Amygdala (tissue), 56 donors: ENCODE results near the gene PEX19.
A peak's percentile ranks its signal among the peaks of the same experiment; 100 is the strongest.
"Not testable (repeated sequence)": the region's sequence is repeated elsewhere in the genome, so short reads cannot be mapped to it uniquely, and the experiment has no call there.

Experiments
- DNase-seq, 56 donors: peaks; one replicate each; lab custom pipeline; 2025; lab: John Stamatoyannopoulos, UW

The PEX19 gene, protein sequence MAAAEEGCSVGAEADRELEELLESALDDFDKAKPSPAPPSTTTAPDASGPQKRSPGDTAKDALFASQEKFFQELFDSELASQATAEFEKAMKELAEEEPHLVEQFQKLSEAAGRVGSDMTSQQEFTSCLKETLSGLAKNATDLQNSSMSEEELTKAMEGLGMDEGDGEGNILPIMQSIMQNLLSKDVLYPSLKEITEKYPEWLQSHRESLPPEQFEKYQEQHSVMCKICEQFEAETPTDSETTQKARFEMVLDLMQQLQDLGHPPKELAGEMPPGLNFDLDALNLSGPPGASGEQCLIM

DNA sequence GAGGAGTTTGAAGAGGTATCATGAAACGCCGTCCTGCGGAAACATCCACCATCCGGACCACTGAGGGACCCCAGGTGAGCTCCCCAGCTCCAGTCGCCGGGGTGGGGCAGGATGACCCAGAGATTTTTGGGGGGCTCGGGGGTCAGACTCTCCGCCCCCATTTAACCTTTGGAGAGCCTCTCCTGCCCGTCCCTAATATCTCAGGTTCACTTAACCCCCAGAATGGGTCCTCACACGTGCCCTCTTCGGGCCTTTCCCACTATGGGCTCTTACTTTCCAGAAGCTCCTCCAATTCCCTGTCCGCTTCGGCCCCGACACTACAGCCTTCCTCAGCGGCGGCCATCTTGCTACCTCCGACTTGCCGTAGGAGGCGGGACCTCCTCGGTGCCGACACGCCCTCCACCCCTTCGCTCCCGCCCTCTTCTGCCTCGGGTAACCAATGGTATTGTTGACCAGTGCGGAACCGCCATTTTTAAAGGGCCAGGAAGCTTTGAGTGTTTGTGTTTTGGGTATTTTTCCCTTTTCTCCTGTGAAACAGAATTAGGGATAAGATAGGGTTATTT is at the start of gene PEX19:
TSS of gene PEX19 (minus strand) at position 352 of the 563 bp plus-strand sequence. CDS start at position 343, 9 bp downstream.
- peak; percentile 26 to 96 (median 87) for DNase-seq

DNA sequence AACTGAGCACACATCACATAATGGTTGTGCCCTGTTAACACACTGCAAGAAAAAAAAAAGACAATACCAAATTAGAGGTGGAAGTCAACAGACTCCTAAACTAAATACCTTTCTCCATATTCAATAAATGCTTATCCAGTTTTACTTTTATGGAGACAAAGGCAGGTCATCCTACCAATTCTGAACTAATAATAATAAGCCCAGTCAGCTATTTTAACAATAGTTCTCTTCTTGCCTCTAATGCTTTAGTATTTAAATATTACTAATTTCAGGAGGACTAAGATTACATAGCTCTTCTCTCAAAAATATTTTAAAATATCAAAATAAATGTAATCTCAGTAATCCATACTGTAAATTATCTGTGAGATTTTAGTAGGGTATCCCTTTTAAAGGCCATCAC is 47.6 kb upstream of the PEX19 start:
- no peak for DNase-seq

DNA sequence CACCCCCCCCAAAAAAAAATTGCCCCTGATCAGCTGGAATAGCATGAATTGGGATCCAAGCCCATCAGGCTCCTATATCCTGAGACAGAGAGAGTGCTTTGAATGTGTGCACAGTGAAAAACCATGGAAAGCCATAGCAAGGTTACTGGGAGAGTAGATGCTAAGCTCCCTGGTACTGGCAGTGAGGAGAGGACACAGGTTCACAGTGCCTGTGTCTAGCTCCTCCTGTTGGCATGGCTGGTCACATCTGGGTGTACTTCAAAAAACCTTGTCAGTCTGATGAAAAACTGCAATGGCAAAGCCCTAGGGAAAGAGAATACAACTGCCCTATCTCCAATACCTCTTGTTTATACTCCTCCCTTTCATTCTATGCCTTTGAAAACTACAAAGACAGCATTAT is 45.2 kb upstream of the PEX19 start:
- DNase-seq = peak in 1 of 56 donors; percentile 2

DNA sequence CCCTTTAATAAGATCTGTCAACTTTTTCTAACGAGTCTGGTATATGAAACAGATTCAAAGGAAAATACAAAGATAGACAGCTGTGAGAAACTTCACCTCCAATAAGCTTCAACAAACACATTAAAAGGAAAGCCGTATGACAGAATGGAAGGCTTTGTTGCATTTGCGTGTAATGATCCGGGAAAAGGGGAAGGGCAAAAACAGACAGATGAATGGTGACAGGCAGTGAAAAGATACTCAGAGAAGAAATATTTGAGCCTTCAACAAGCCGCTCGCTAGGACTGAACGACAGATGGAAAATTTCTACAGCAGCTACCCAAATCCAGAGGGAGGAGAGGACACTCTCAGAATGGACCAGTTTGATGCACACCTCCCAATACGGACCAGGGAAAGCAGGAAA is 43.3 kb upstream of the PEX19 start:
- DNase-seq = peak in 15 of 56 donors; percentile 5 to 58 (median 29)

DNA sequence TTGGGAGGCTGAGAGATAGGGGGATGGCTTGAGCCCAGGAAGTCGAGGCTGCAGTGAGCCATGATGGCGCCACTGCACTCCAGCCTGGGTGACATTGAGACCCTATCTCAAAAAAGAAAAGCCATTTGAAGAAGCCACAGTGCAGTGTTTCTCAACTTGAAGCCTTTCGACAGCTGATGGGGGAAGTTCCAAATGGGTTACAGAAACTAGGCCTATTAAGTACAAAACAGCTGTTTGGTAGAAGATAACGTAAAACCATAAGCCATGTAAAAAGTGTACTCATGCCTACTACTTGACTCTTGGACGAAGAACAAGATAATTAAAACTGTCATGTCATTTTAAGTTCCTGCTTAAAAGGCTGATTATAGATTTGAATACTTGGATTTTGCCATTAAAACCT is 41.5 kb upstream of the PEX19 start:
- DNase-seq = no peak

DNA sequence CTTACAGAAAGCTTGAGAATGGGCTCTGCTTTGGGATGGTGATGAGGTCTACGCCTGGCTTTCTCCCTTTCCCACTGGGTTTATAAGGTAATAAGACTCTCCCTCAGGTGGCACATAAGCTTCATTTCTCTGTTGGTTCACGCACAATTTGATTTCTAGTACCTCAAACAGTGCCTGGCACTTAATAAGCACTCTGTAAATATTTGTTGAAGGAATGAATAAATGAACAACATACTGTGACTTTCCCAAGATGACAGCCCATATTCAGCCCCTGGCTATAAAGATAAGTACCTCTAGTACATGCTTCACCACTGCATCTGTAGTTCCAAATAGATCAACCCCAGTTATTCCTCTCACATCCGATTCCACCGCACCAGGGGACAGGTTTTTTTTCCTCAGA is 40.3 kb upstream of the PEX19 start:
- DNase-seq = no peak

DNA sequence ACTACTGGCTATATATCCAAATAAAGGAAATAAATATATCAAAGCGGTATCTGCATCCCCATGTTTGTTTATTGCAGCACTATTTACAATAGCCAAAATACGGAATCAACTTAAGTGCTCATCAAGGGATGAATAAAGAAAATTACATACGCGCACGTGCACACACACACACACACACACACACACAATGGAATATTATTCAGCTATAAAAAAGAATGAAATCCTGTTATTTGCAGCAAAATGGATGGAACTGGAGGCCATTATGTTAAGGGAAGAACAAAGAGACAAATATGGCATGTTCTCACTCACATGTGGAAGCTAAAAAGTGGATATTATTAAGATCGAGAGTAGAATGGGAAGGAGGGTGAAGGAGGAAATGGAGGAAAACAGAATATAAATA is 37.9 kb upstream of the PEX19 start:
- DNase-seq = no peak

DNA sequence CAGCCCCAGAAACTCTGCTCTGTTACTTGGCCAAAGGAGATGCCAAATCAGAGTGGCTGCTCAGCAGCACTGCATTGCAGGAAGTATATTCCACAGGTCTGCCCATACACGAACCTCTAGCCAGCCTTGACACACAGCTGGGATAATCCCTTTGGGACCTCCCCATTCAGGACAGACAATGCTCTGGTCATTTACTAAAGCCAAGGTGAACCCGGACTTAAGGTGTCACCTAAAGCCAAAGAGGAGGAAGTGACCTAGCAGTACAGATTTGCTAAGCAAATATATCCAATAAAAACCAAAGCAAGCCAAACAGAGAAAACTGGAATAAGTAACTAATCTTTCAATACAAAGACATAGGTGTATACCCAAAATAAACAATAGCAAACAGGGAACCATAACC is 30.4 kb upstream of the PEX19 start:
- no peak for DNase-seq

DNA sequence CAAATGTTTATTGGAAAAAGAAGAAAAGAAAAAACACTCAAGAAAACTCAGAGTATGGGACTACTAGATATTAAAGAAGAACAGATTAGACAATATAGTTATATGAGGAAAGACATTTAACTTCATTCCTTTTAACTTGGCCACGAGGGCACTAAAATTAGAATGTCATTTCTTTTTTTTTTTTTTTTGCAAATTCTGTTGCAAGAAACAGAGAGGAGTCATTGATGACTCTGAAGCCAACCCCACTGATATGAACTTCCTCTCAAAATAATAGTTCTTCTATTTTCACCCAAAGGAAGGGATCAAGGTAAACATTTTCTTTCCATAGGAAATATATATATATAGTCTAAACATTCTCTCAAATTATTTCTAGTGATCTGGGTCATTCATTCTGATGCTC is 24.6 kb upstream of the PEX19 start:
- DNase-seq = no peak

DNA sequence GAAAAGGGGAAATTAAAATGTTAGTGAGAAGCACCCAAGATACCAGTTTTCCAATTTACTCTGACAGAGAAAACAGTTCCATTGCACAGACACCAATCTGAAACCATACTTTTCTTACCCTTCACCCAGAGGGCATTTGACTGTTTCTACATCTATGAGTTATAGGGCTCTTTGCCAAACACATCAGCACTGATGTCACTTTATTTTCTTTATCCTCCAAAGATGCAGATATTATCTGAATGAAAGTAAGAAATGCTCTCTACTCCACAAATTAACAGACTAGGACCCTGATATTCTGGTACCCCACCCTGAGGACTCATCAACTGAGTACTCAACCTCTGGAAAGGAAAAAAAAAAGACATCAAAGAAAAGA is 24.2 kb upstream of the PEX19 start:
- no peak for DNase-seq

DNA sequence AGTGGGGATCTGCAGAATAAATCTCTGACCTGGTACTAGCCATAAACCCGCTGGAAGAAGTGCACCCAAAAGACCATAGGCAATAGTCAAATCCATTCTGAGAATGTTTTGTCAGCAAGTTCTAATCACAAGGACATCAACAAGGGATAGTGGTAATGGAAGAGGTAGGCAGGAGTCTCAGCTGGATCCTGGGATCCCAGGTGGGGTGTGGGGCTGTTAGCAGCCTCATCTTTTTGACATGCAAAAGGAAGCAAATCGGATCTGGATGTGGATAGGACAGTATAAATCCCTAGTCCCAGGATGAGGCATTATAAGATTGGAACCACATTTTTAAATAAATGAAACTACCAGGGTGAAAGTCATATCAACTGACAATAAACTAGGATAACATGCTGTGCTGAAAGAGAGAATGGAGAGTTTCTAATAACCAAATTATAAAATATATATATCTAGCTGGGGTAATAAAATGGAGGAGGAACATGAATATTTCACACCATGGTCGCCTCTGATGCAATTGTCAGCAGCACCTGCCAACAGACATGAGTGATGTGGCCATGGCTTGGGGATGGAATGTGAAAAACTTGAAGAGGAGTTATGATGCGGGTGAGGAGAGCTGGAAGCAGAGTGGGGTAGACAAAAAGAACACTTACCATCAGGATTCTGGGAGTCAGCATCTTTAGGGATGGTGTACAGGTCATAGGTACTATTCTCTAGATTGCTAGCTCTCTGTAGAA is 23.7 kb upstream of the PEX19 start:
- no peak for DNase-seq

DNA sequence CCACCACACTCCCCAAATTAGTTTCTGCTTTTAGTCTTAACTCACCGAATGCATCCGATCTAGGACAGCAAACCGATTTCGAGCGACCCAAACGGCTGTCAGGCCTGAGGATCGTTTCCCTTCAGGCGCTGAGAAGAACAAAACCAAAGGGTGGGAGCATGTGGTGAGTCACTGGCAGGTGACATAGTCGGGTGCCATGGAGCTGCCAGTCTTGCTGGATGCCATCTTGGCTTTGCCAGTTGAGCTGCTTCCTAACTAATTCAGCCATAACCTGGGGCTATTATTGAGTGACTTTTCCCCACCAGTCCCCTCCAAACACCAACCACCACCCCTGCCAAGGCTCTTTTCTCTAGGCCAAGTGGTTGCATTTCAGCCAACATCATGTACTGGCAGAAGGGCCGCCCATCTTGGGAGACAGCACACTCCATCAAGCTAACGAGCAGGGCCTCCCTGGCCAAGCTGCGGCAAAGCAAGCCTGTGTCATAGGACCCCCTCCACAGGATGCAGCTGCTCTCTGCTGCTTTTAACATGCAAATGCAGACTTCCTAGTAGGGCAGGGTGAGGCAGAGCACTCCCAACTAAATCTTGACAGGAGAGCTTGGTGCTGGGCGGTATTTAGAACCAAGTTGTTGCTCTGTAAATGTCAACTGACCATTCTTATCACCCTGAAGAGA is 22.3 kb upstream of the PEX19 start:
- DNase-seq = peak in 1 of 56 donors; percentile 7

DNA sequence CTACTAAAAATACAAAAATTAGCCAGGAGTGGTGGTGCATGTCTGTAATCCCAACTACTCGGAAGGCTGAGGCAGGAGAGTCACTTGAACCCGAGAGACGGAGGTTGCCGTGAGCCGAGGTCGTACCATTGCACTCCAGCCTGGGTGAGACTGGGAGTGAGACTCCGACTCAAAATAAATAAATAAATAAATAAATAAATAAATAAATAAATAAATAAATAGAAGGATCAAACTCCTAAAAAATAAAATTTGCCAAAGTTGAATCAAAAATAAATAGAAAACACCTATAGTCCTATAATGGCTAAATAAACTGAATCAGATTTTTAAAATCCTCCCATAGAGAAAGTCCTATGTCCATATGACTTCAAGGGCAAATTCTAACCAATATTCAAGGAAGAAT is 15.2 kb upstream of the PEX19 start:
- DNase-seq = no peak

DNA sequence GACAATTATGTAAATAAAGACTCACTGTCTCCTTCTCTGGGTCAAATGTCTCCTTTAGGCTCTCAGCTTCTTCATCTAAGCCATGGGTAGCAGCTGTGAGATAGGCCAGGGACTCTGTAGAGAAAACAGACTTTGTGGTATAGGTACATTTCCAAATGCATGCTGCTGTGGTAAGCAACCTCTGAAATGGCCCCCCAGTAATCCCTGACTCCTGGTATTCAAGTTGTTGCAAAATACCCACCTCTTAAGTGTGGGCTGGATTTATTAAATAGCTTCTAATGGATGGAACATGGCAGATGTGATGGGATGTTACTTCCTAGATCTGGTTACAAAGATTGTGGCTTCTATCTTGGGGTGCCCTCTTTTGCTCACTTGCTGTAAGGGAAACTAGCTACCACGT is 11.1 kb upstream of the PEX19 start:
- DNase-seq = no peak

DNA sequence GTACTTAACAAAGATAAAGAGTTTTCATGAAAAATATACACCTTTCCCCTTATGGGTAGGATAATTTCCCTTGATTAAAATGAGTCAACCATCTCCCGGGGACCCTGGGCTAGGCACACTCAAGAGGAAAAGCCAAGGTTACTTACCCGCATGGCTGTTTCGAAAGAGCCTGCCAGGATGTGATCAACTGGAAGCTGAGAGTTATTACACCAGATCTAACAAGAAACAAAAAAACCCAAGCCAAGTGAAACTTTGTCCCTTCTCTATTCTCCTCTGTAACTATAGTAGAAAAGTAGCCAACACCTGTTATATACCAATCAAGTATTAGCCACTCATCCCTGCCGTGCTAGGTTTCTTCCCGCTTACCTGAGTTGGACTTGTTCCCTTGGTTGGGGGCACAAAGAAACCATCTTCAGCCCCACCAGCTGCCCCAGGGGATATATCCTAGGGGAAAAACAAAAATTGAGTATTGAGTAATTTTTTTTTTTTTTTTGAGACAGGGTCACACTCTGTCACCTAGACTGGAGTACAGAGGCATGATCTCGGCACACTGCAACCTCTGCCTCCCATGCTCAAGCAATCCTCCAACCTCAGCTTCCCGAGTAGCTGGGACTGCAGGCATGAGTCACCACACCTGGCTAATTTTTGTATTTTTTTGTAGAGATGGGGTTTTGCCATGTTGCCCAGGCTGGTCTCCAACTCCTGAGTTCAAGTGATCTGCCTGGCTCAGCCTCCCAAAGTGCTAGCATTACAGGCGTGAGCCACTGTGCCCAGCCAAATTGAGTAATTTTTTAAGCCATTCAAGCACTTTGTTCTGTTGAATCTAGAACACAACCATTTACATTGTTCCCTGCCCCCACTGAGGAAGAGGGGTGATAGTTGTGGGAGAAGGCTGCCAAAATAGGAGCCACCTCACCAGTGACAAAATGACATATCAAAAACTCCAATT is 8.4 kb upstream of the PEX19 start:
- DNase-seq = no peak

DNA sequence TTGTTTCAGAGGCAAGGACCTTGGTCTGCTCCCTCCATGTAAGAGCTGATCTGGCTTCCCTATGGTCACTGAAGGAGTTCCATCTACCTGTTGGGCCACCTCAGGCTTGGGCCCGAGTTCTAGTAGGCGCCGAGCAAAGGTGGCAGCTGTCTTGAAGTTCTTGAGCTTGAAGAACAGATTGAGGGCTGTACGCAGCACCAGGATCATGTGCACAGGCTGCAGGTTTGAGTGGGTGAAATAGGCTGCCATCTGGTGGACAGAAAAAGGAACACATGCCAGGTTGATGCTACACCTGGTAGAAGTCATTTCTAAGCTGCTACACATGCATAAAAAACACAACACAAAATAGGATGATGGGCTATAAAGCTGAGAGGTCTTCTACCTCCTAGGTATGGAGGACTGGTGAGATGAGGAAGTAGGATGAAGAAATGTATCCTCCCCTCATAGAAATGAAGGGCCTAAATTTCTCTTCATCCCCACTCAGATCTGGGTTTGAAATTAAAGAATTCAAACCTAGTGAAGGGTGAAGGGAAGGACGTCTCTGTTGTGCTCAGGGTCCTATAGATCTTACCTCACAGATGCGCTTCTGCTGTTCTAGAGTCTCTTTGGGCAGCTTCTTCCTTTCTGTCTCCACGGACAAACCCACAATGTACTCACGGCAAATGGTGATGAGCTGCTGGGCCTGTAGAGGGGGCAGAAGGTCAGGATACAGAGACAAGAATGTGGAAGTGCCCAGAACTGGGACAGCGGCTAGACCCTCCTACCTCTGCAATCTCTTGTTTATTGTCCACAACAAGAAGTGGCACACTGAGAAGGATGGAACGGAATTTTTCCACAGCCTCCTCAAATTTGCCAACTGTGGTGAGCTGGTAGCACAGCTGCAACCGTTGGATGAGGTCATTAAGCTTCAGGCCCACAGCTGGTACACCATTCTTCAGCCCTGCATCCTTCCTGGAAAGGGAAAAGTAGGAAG is 6.6 kb upstream of the PEX19 start:
- DNase-seq = peak in 46 of 56 donors; percentile 2 to 74 (median 30)

DNA sequence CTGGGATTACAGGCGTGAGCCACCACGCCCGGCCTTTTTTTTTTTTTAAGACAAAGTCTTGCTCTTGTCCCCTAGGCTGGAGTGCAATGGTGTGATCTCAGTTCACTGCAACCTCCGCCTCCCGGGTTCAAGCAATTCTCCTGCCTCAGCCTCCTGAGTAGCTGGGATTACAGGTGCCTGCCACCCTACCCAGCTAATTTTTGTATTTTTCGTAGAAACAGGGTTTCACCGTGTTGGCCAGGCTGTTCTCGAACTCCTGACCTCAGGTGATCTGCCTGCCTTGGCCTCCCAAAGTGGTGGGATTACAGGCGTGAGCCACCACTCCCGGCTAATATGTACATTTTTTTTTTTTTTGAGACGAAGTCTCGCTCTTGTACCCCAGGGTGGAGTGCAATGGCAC is 2.8 kb upstream of the PEX19 start:
- DNase-seq = not testable (repeated sequence)

DNA sequence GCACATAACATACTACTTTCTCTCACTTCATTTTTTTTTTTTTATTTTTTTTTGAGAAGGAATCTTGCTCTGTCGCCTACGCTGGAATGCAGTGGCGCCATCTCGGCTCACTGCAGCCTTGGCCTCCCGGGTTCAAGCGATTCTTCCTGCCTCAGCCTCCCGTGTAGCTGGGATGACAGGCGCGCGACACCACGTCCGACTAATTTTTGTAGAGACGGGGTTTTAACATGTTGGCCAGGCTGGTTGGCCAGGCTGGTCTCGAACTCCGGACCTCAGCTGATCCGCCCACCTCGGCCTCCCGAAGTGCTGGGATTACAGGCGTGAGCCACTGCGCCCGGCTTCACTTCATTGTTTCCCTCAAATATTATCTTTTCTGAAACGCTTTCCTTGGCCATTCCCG is 573 bp upstream of the PEX19 start:
- DNase-seq = peak in 1 of 56 donors; percentile 9

DNA sequence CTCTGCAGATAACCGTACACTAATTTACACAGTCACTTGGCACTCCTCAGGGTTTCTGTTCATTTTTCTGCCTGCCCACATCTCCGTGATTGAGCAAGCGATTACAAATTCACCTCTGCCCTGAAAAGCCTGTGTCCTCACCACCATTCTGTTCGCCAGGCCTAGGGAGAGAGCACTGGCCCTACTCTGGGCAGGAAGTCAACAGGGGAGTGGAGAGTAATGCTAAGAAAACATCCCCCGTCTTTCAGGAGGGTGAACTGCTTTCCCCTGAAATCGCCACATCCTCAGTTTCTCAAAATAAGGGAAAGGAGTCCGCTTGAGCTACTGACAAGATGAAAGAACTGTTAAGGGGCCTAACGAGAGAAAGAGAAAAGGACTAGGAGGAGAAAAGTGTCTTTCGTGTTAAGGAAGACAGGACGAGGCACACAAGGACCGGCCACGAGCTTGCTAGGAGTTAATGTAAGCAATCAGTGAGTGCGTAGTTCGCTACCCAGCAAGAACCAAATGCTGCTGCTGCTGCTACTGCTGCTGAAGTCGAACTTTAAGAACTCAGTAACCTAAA is 632 bp downstream of the PEX19 start:
- peak in 2 of 56 donors; percentile 44 to 47 for DNase-seq
